GM19043 (cell line): ENCODE data around the gene RXRG.
A peak's percentile ranks its signal among the peaks of the same experiment; 100 is the strongest.

Source experiments
- ATAC-seq: cut with Tn5 transposase; IDR thresholded peaks from one replicate; pipeline ENCODE4 v1.9.1; 2021; ENCODE audit warnings: low read depth; ENCODE audit not compliant: unreplicated experiment

RXRG gene

GRCh38 chr1:165376041-165376810 lies 68.7 kb downstream of the RXRG start:
- no peak for ATAC-seq

GRCh38 chr1:165375623-165376022 lies 69.3 kb downstream of the RXRG start:
- ATAC-seq, result no peak

GRCh38 chr1:165371588-165372225 lies 73.2 kb downstream of the RXRG start:
- no peak for ATAC-seq

GRCh38 chr1:165369255-165369848 lies 75.6 kb downstream of the RXRG start:
- ATAC-seq, result peak; percentile 56

GRCh38 chr1:165367375-165367993 lies 77.4 kb downstream of the RXRG start:
- peak; percentile 73 for ATAC-seq

- ATAC-seq, result no peak
Measured at GRCh38 chr1:165365341-165365740, 79.6 kb downstream of the RXRG start.

GRCh38 chr1:165364568-165365133 lies 80.3 kb downstream of the RXRG start:
- ATAC-seq, result no peak

- no peak for ATAC-seq
Measured at GRCh38 chr1:165356876-165357275, 88.0 kb downstream of the RXRG start.

- ATAC-seq, result no peak
Measured at GRCh38 chr1:165355977-165356811, 88.7 kb downstream of the RXRG start, which contains the start of gene LMX1A. LMX1A (minus strand) TSS chr1:165356715; CDS start chr1:165355559, 1,156 bp downstream.

GRCh38 chr1:165355139-165355976 lies 89.6 kb downstream of the RXRG start:
- ATAC-seq, result no peak

GRCh38 chr1:165354739-165355138 lies 90.2 kb downstream of the RXRG start:
- no peak for ATAC-seq

- no peak for ATAC-seq
Measured at GRCh38 chr1:165353731-165354671, 90.9 kb downstream of the RXRG start.

GRCh38 chr1:165352442-165353293 lies 92.3 kb downstream of the RXRG start:
- no peak for ATAC-seq

- no peak for ATAC-seq
Measured at GRCh38 chr1:165351863-165352441, 93.0 kb downstream of the RXRG start.
